HCT116 (cell line): ENCODE data around the gene TMEM14A.

Experiments
- ATF3 ChIP-seq: IDR thresholded peaks from 2 replicates; pipeline ENCODE4 v1.6.1; 2012
- CTCF ChIP-seq, 3 experiments: fragments of 200-600 bp in 1 of 3; sonication (generic) in 1 of 3; IDR thresholded peaks in 2 of 3; conservative IDR thresholded peaks in 1 of 3; 2 replicates each; pipeline ENCODE4 v1.5.1; 2012 to 2017; ENCODE audit warnings: low read depth in 2 of 3, low read length in 2 of 3, antibody characterized with exemption in 1 of 3, borderline replicate concordance in 1 of 3, control low read depth in 1 of 3, mild to moderate bottlenecking in 1 of 3, mixed read lengths in 1 of 3, mixed run types in 1 of 3, moderate library complexity in 1 of 3; ENCODE audit not compliant: insufficient read depth in 1 of 3

GRCh38 chr6:52621631-52622030 lies 49.3 kb upstream of the TMEM14A start:
- TF ChIP-seq ATF3 (no peak), CTCF (IDR thresholded peaks at IDR 0.05 in 2 of 3, conservative IDR thresholded peaks at IDR 0.05 in 1 of 3; ENCODE audit: borderline replicate concordance in 1 of 3, insufficient read depth in 1 of 3, low read depth in 2 of 3, low read length in 2 of 3) (no peak)
